ENCODE data around the gene CDKN1A.

GRCh38 chr6:36688063-36688738 lies 9.7 kb downstream of the CDKN1A start:
- no peak for TF ChIP-seq FOXA1 (IDR thresholded peaks at IDR 0.05)
- TF ChIP-seq BHLHE40 (IDR thresholded peaks at IDR 0.05; ENCODE audit: borderline replicate concordance): no peak
- TF ChIP-seq SUZ12 (IDR thresholded peaks at IDR 0.05): no peak
- TF ChIP-seq TARDBP (IDR thresholded peaks at IDR 0.05): no peak
- no peak for TF ChIP-seq ELF4 (IDR thresholded peaks at IDR 0.05)
- TF ChIP-seq L3MBTL2 (conservative IDR thresholded peaks at IDR 0.05): no peak
- TF ChIP-seq PKNOX1 (IDR thresholded peaks at IDR 0.05): no peak
- no peak for TF ChIP-seq FOXK2 (IDR thresholded peaks at IDR 0.05)
